Pancreas (tissue), 10 donors: Measurements from ENCODE around the gene LZTR1. TPM values are rescaled to one million over a fixed set of nuclear protein-coding genes. Genes with fewer than 3 reads are reported as not detected.

Experiments
- ATAC-seq, 4 donors: fragments of 200-7000 bp; cut with Tn5 transposase; one replicate each; pipeline versions ENCODE4 v1.8.0 to v1.9.1; 2020; ENCODE audit warnings: mild to moderate bottlenecking in 4 of 4, moderate library complexity in 4 of 4
- DNase-seq, 6 donors: peaks; one replicate each; pipeline ENCODE4 v3.0.0-alpha.2; 2020
- FAIRE-seq: peaks from 2 replicates; lab custom pipeline; 2012; peaks lifted over from hg19 to GRCh38; lab: Jason Lieb, UNC
- H3K27ac ChIP-seq, 4 donors: fragments of 200-600 bp; sonication (generic); 1 replicate in 3 of 4; 2 replicates in 1 of 4; pipeline versions ENCODE4 v1.5.0 to v1.8.0; 2020
- H3K27me3 ChIP-seq, 4 donors: fragments of 200-600 bp; one replicate each; pipeline ENCODE4 v1.8.0; 2021
- H3K36me3 ChIP-seq, 3 donors: fragments of 200-600 bp; sonication (generic) in 1 of 3; one replicate each; pipeline versions ENCODE4 v1.5.0 to v1.8.0; 2020 to 2021
- H3K4me1 ChIP-seq, 3 donors: fragments of 200-600 bp; one replicate each; pipeline ENCODE4 v1.8.0; 2021
- H3K4me3 ChIP-seq, 4 donors: fragments of 200-600 bp; sonication (generic) in 2 of 4; one replicate each; pipeline versions ENCODE4 v1.5.0 to v1.8.0; 2020 to 2021
- H3K9me3 ChIP-seq, 4 donors: fragments of 200-600 bp; one replicate each; pipeline ENCODE4 v1.8.0; 2021
- WGBS, 2 donors: extraction: QIAGEN DNeasy Blood & Tissue Kit; methylation state at CpG; one replicate each; pipeline ENCODE4 v1.1.7; 2013; 5-methylcytosine and 5-hydroxymethylcytosine counted together
- intact Hi-C, 3 donors: fragments of 100-400 bp; cut with DNase I; formaldehyde crosslinking; loops; one replicate each; pipeline versions ENCODE4 v1.11.1 to v1.14.2; 2022
- polyA plus RNA-seq, 2 donors: library from polyadenylated mRNA; stranded (reverse); fragments of 200-250 nt; gene quantifications; one replicate each; pipeline ENCODE4 v1.2.3, GENCODE V29; 2013
- total RNA-seq, 6 donors: library from RNA; stranded (reverse); fragmentation: NEBNext Ultra II Directional in 4 of 6; extraction: Animal tissue kit (Norgen Biotek cat#: 25700) in 4 of 6; gene quantifications; one replicate each; pipeline versions ENCODE4 v1.2.1 to v1.2.4, GENCODE V29; 2021 to 2023
- TF ChIP-seq, protein P1 (sequence below), 4 donors: fragments of 200-600 bp; sonication (generic) in 3 of 4; IDR thresholded peaks; one replicate each; pipeline versions ENCODE4 v1.5.0 to v1.8.0; 2021; ENCODE audit warnings: antibody characterized with exemption in 4 of 4
- donor health status: healthy with polysubstance abuse.
- donor health status: DM: no; HTN: no; CAD: no; lungs with moderate emphysema.
- donor health status: DM: no; HTN: no; CAD: no.
- donor health status: control.
- donor health status: control.
- donor health status: Bipolar disorder and iron deficiency.
- donor health status: DM: yes; HTN: yes; CAD: no.
- donor health status: DM: no; HTN: no; CAD: no.
- donor health status: DM: no; HTN: no; CAD: no.
- donor health status: DM: yes; HTN: yes; CAD: no.

The LZTR1 gene
- total and polyA plus RNA-seq, 8 donors, result 15.0 to 56.2 (median 22.5) TPM

DNA sequence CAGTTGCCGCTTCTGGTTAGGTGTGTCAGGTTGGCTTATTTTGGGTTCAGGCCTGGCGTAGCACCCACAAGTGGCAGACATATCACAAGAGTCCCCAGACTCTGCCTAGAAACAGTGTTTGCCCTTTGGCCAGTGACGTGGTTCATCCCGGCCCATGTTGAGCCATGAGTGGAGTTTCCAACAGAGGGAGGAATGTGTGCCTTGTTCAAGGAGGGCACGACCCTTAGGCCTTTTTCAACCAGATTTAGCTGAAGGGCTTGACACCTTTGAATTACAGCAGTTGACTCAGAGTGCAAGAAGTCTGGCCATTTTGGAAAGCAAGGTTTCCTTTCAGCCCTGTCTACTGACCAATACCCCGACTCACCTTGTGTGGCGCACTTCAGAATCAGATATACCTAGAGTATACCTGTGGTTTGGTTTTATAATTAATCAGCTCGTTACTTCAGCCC, 30.1 kb upstream of the LZTR1 start:
- ATAC-seq, result no peak
- WGBS, 2 donors, result 91 to 92% methylated on average over 8 of the region's 8 CpGs
- no peaks in the 10 kb centered on the region for H3K9me3 ChIP-seq
- no peak for DNase-seq
- H3K36me3 ChIP-seq, result peaks cover 2 to 6% (median 5%) of the 10 kb centered on the region in 3 donors
- TF ChIP-seq, protein P1, sequence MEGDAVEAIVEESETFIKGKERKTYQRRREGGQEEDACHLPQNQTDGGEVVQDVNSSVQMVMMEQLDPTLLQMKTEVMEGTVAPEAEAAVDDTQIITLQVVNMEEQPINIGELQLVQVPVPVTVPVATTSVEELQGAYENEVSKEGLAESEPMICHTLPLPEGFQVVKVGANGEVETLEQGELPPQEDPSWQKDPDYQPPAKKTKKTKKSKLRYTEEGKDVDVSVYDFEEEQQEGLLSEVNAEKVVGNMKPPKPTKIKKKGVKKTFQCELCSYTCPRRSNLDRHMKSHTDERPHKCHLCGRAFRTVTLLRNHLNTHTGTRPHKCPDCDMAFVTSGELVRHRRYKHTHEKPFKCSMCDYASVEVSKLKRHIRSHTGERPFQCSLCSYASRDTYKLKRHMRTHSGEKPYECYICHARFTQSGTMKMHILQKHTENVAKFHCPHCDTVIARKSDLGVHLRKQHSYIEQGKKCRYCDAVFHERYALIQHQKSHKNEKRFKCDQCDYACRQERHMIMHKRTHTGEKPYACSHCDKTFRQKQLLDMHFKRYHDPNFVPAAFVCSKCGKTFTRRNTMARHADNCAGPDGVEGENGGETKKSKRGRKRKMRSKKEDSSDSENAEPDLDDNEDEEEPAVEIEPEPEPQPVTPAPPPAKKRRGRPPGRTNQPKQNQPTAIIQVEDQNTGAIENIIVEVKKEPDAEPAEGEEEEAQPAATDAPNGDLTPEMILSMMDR (IDR thresholded peaks at IDR 0.05), result no peak
- FAIRE-seq, result no peak
- H3K4me3 ChIP-seq, result no peak overlapping the region
- H3K27me3 ChIP-seq, result no peaks in the 10 kb centered on the region
- peak overlapping the region in 1 of 4 donors; percentile 34 for H3K27ac ChIP-seq
- peaks cover 23 to 40% (median 32%) of the 10 kb centered on the region in 3 donors for H3K4me1 ChIP-seq
- intact Hi-C loops, result no loop called here

DNA sequence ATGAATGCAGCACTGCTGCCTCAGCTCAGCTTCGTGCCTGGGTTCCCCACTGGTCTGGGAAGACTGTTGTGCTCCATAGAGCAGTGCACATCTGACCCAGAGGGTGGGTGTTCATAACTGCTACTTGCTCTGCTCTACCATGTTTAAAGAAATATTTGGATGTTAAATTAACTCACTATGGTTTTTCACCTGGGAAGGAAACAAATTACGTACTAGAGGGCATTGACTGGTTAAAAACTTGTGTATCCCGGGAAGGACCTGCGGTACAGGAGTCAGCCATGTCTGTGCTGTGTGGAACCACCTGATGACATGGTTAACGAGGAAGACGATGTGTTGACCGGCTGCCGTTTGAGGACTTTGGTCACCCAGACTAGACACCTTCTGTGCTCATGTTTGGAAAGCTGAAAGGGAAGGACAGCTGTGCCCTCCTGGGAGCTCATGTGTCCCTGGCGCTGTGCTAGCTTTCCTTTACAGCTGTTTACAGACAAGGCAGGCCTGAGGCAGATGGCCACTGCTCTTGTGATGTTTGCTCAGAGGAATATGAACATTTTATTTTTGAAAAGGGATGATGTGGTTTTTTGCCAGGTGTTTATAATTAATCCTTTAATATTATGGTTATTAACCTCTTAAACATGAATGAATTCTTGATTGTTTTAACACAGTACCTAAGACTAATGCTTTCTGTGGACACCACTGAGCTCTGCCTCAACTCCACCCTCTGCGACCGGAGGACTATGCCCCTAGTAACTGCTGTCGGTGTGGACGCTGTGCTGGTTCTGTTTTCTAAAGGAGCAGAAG, 29.4 kb upstream of the LZTR1 start:
- ATAC-seq, result peak in 2 of 4 donors; percentile 38 to 43
- intact Hi-C loops, result no loop called here
- TF ChIP-seq, protein P1 (IDR thresholded peaks at IDR 0.05), result no peak
- Histone ChIP-seq H3K27me3 (no peaks in the 10 kb centered on the region), H3K27ac (peak overlapping the region in 2 of 4 donors; percentile 13 to 34), H3K9me3 (no peaks in the 10 kb centered on the region), H3K4me1 (peaks cover 23 to 40% (median 32%) of the 10 kb centered on the region in 3 donors), H3K36me3 (peaks cover 2 to 6% (median 5%) of the 10 kb centered on the region in 3 donors), H3K4me3 (no peak overlapping the region)
- no peak for FAIRE-seq
- no peak for DNase-seq
- WGBS, 2 donors, result 77 to 80% methylated on average over 13 of the region's 13 CpGs

DNA sequence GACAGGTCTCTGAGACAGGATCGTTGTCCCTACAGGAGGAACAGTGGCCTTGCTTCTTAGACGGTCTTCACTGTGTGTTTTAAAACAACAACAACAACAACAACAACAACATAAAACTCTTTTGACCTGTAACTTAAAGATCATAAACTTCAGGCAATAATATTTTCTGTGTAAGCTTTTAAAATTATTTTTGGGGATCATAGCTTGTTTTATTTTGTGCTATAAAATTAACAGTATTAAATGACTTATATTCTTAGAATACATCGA, 28.8 kb upstream of the LZTR1 start:
- WGBS, 2 donors, result 69 to 72% methylated on average over 3 of the region's 3 CpGs
- Histone ChIP-seq H3K27me3 (no peaks in the 10 kb centered on the region), H3K9me3 (no peaks in the 10 kb centered on the region), H3K27ac (peak overlapping the region in 1 of 4 donors; percentile 13), H3K4me3 (no peak overlapping the region), H3K4me1 (peaks cover 23 to 45% (median 32%) of the 10 kb centered on the region in 3 donors), H3K36me3 (peaks cover 2 to 6% (median 5%) of the 10 kb centered on the region in 3 donors)
- ATAC-seq, result no peak
- TF ChIP-seq, protein P1 (IDR thresholded peaks at IDR 0.05), result no peak
- intact Hi-C loops, result no loop called here
- DNase-seq, result no peak
- FAIRE-seq, result no peak

DNA sequence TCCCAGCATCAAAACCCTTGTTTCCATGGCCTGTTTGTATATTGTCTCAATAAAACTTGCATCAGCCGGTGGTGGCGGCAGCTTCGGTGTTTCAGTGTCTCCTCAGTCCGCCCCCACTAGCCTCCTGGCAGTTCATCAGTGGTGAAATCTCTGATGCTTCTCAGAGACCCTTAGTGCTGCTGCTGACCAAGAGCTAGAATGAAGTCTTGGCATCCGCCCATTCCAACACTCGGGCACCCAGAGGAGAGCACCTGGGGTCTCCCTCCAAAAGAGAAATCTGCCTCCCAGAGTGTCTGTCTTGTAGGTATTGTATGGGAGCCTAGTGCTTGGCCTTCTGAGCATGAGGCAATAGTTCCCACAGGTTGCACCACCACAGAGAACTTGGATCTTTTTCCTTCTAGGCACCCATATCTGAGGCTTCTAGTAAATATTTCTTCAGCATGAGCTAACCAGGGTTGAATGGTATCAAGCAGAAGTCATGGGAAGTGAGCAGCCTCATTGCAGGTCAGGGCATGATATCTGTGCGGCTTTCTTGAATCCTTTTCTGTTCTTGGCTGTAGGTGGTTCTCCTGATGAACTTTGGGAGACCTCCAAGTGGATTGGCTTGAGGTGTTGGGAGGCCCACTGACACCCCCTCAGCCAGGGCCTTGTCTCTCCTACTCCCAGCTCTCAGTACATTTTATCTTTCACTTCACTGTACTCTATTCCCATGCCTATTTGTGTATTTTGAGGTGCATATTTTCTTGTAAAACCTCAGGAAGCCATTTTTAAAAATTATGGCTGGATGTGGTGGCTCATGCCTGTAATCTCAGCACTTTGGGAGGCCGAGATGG, 28.2 kb upstream of the LZTR1 start:
- intact Hi-C loops, result no loop called here
- TF ChIP-seq, protein P1 (IDR thresholded peaks at IDR 0.05), result no peak
- no peaks in the 10 kb centered on the region for H3K9me3 ChIP-seq
- H3K4me3 ChIP-seq, result no peak overlapping the region
- H3K27me3 ChIP-seq, result no peaks in the 10 kb centered on the region
- peak in 3 of 4 donors; percentile 29 to 51 (median 51) for ATAC-seq
- 85 to 88% methylated on average over 8 of the region's 8 CpGs for WGBS, 2 donors
- peak overlapping the region in 3 of 4 donors; percentile 13 to 72 (median 16) for H3K27ac ChIP-seq
- peaks cover 2 to 6% (median 5%) of the 10 kb centered on the region in 3 donors for H3K36me3 ChIP-seq
- DNase-seq, result peak in 3 of 6 donors; percentile 26 to 66 (median 41)
- H3K4me1 ChIP-seq, result peaks cover 23 to 45% (median 32%) of the 10 kb centered on the region in 3 donors
- FAIRE-seq, result no peak
